ENCODE results near the gene TGFBR2.

The TGFBR2 gene

DNA sequence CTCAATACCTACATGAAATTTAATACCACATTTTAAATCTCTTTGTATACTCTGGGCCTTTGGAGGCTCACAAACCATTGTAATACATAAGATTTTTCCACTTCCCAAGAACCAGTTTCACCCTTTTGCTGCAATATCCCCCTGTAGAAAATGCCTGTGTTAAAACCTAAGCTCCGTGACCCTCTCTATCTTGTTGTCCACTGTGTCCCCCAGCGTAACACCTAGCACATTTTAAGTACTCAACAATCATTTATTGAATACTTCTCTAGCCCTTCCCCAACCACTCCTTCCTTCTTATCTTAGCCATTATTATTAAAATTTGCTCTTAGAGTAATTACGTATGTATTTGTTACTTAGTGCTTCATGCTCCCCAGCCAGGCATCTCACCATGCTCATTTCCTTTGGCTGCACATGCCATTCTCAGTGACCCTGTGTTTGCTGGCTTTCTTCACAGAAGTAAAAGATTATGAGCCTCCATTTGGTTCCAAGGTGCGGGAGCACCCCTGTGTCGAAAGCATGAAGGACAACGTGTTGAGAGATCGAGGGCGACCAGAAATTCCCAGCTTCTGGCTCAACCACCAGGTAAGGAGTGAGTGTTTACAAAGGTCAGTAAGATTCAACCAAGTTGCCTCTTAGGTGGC is 81.6 kb downstream of the TGFBR2 start:
- in situ Hi-C loops (cut with HindIII; ENCODE audit: low sequenced_read_pairs): no loop called here
- DNase-seq (ENCODE audit: low read depth, low spot score): no peak
- no peak overlapping the region for H3K4me3 ChIP-seq (ENCODE audit: low read depth, low read length)
- TF ChIP-seq, protein P1, sequence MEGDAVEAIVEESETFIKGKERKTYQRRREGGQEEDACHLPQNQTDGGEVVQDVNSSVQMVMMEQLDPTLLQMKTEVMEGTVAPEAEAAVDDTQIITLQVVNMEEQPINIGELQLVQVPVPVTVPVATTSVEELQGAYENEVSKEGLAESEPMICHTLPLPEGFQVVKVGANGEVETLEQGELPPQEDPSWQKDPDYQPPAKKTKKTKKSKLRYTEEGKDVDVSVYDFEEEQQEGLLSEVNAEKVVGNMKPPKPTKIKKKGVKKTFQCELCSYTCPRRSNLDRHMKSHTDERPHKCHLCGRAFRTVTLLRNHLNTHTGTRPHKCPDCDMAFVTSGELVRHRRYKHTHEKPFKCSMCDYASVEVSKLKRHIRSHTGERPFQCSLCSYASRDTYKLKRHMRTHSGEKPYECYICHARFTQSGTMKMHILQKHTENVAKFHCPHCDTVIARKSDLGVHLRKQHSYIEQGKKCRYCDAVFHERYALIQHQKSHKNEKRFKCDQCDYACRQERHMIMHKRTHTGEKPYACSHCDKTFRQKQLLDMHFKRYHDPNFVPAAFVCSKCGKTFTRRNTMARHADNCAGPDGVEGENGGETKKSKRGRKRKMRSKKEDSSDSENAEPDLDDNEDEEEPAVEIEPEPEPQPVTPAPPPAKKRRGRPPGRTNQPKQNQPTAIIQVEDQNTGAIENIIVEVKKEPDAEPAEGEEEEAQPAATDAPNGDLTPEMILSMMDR (IDR thresholded peaks at IDR 0.05; ENCODE audit: low read depth, low read length): no peak

DNA sequence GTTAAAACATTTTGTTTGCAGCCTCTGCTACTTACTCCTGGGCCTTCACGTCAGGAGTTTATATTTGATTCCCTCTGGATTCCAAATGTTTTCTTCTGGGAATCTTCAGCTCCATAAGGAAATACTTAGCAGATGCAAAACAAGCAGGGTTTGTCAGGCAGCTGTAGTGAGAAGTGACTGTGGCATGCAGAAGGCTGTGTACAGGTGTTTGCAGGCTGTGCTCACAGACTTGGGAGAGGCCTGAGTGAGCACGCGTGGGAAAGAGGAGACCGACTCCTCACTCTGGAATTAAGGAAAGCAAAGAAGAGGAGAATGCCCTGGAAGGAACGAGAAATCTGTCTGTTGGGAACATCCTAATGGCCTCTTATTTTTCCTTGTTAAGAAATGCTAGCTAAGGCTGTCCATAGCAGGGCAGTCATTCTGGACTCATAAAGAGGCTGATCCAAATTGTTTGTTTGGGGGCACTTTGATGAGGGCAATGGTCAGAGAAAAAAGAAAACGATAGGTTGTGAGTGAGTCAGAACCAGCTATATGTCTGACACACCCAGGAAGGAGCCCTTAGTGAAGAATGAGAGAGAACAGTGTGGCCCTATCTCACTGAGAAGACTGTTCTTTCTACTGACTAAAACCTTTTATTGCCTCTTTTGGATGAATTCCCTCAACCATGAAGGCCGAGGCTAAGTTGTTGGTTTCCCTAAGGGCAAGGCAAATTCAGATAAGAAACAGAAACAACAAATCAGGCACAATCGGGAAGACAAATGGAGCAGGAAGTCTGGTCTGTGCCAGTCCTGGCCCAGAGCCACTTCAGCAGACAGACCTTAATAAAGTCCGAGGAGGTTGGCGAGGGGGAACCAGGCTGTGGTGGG is 82.6 kb downstream of the TGFBR2 start:
- in situ Hi-C loops (cut with HindIII; ENCODE audit: low sequenced_read_pairs): no loop called here
- TF ChIP-seq, protein P1 (IDR thresholded peaks at IDR 0.05; ENCODE audit: low read depth, low read length): no peak
- peak; percentile 77 for DNase-seq (ENCODE audit: low read depth, low spot score)
- H3K4me3 ChIP-seq (ENCODE audit: low read depth, low read length): no peak overlapping the region

DNA sequence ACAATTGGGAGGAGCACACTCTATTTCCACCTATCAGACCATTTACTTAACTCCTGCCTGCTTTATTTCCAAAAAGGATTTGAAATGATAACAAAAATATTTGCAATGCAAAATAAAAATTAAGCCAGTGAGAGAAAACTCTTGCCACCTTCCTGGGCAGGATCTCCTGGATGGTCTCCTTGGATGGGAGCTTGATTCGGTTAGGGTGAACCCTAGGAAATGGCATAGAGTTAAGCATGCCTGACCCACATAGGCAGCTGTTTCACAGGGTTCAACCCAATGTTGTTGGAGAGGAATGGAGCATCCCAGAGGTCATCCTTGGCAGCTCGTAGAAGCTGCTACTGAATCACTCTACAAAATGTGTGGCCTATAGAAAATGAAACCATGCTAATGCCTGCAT is 83.8 kb downstream of the TGFBR2 start:
- TF ChIP-seq, protein P1 (IDR thresholded peaks at IDR 0.05; ENCODE audit: low read depth, low read length): no peak
- no peak for DNase-seq (ENCODE audit: low read depth, low spot score)
- H3K4me3 ChIP-seq (ENCODE audit: low read depth, low read length): no peak overlapping the region
- in situ Hi-C loops (cut with HindIII; ENCODE audit: low sequenced_read_pairs): no loop called here

- DNase-seq (ENCODE audit: low read depth, low spot score): no peak
- in situ Hi-C loops (cut with HindIII; ENCODE audit: low sequenced_read_pairs): no loop called here
- TF ChIP-seq, protein P1 (IDR thresholded peaks at IDR 0.05; ENCODE audit: low read depth, low read length): no peak
- no peak overlapping the region for H3K4me3 ChIP-seq (ENCODE audit: low read depth, low read length)
Observed at GRCh38 chr3:30691249-30691880, 85.0 kb downstream of the TGFBR2 start.

GRCh38 chr3:30691944-30692343 is 85.5 kb downstream of the TGFBR2 start:
- in situ Hi-C loops (cut with HindIII; ENCODE audit: low sequenced_read_pairs): no loop called here
- DNase-seq (ENCODE audit: low read depth, low spot score): no peak
- no peak overlapping the region for H3K4me3 ChIP-seq (ENCODE audit: low read depth, low read length)
- TF ChIP-seq, protein P1 (IDR thresholded peaks at IDR 0.05; ENCODE audit: low read depth, low read length): no peak

- no peak overlapping the region for H3K4me3 ChIP-seq (ENCODE audit: low read depth, low read length)
- in situ Hi-C loops (cut with HindIII; ENCODE audit: low sequenced_read_pairs): no loop called here
- DNase-seq (ENCODE audit: low read depth, low spot score): no peak
- TF ChIP-seq, protein P1 (IDR thresholded peaks at IDR 0.05; ENCODE audit: low read depth, low read length): no peak
Observed at GRCh38 chr3:30692498-30693130, 86.2 kb downstream of the TGFBR2 start.

All from astrocyte of the spinal cord (primary cell).